ENCODE results near the gene TRDN.

DNA sequence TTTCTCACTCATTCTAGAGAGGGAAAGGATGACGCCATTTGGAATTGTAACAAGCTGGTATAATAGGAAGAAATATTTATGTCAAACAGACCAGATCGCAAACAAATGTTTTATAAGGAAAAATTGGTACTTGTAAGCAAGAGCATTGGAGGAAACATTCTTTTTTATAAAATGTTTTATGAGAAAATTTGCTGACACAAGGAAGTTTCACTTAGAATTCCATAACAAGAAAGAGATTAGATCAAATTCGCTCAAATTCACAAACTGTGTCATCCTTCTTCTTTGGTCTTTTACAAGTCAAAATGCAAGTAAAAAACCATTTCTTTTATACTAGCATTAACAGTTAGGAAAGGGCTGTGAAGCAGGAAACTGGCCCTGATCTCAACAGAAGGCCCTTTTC is 179.9 kb downstream of the TRDN start:
- no peak for TF ChIP-seq CTCF (IDR thresholded peaks at IDR 0.05)
- TF ChIP-seq EZH2phosphoT487 (IDR thresholded peaks at IDR 0.05), result no peak
- no peak for TF ChIP-seq EZH2 (IDR thresholded peaks at IDR 0.05)
